IMR-90 (cell line): ENCODE results near the gene PRDM2. TPM values are rescaled to one million over a fixed set of nuclear protein-coding genes. Genes with fewer than 3 reads are reported as not detected.

Experiments used
- ATAC-seq: fragments of 200-7000 bp; cut with Tn5 transposase; 2 replicates; pipeline ENCODE4 v1.9.1; 2020; ENCODE audit warnings: low read depth, mild to moderate bottlenecking, moderate library complexity
- BruUV-seq: library from RNA; stranded (reverse); fragments of 400-500 nt; replicated peaks from 2 replicates; lab custom pipeline; 2021; lab: Mats Ljungman, UMichigan
- CTCF ChIA-PET: fragments of 300-600 bp; formaldehyde crosslinking; extraction: SDS; loops from one replicate; lab custom pipeline; 2021; ENCODE audit warnings: antibody characterized with exemption; lab: Yijun Ruan, JAX
- POLR2A ChIA-PET: fragments of 300-600 bp; sonication (Branson Sonifier 250); formaldehyde crosslinking; loops from one replicate; lab custom pipeline; 2022; ENCODE audit warnings: antibody characterized with exemption; ENCODE audit not compliant: unreplicated experiment; lab: Charles Lee
- DNase-seq: peaks from one replicate; pipeline ENCODE4 v3.0.0; 2013
- H2AFZ ChIP-seq: replicated peaks from 2 replicates; pipeline ENCODE3; 2013; ENCODE audit warnings: low read length, mild to moderate bottlenecking; ENCODE audit not compliant: poor library complexity
- H2AK5ac ChIP-seq: 2 replicates; pipeline ENCODE4 v1.6.1; 2013; ENCODE audit warnings: low read depth, low read length, inconsistent platforms
- H2AK9ac ChIP-seq: replicated peaks from 2 replicates; pipeline ENCODE3; 2013; ENCODE audit warnings: mild to moderate bottlenecking, low read depth, low read length, moderate library complexity; ENCODE audit not compliant: poor library complexity
- H2BK120ac ChIP-seq: 2 replicates; pipeline ENCODE4 v1.6.1; 2013; ENCODE audit warnings: low read depth, low read length, inconsistent platforms
- H2BK15ac ChIP-seq: 3 replicates; pipeline ENCODE4 v1.6.1; 2013; ENCODE audit warnings: low read depth, low read length, inconsistent platforms
- H2BK20ac ChIP-seq: 2 replicates; pipeline ENCODE4 v1.6.1; 2013; ENCODE audit warnings: low read depth, mild to moderate bottlenecking, inconsistent platforms, low read length, moderate library complexity
- H2BK5ac ChIP-seq: 2 replicates; pipeline ENCODE4 v1.6.1; 2013; ENCODE audit warnings: mild to moderate bottlenecking, low read depth, low read length, inconsistent platforms; ENCODE audit not compliant: poor library complexity, severe bottlenecking
- H3K14ac ChIP-seq: replicated peaks from 2 replicates; pipeline ENCODE4 v1.6.1; 2013; ENCODE audit warnings: low read depth, low read length, inconsistent platforms
- H3K18ac ChIP-seq: 2 replicates; pipeline ENCODE4 v1.6.1; 2013; ENCODE audit warnings: low read depth, low read length, control low read depth
- H3K23ac ChIP-seq: 2 replicates; pipeline ENCODE4 v1.6.1; 2013; ENCODE audit warnings: low read depth, low read length, inconsistent platforms
- H3K27ac ChIP-seq: 2 replicates; pipeline ENCODE4 v1.5.1; 2013; ENCODE audit warnings: mild to moderate bottlenecking, control low read depth, low read length; ENCODE audit not compliant: insufficient read depth
- H3K27me3 ChIP-seq: 2 replicates; pipeline ENCODE4 v1.6.1; 2013; ENCODE audit warnings: low read length; ENCODE audit not compliant: control insufficient read depth, insufficient read depth
- H3K36me3 ChIP-seq: 2 replicates; pipeline ENCODE4 v1.6.1; 2013; ENCODE audit warnings: low read length, mixed read lengths; ENCODE audit not compliant: control insufficient read depth, insufficient read depth
- H3K4ac ChIP-seq: 2 replicates; pipeline ENCODE4 v1.6.1; 2013; ENCODE audit warnings: low read depth, low read length, inconsistent platforms
- H3K4me1 ChIP-seq: 2 replicates; pipeline ENCODE4 v1.6.1; 2013; ENCODE audit warnings: low read length, mixed read lengths; ENCODE audit not compliant: control insufficient read depth, insufficient read depth
- H3K4me2 ChIP-seq: 2 replicates; pipeline ENCODE4 v1.6.1; 2013; ENCODE audit warnings: low read depth, mild to moderate bottlenecking, control low read depth, low read length, moderate library complexity
- H3K4me3 ChIP-seq: 2 replicates; pipeline ENCODE4 v1.5.1; 2013; ENCODE audit warnings: low read depth, mild to moderate bottlenecking, control low read depth, low read length, moderate library complexity; ENCODE audit not compliant: insufficient read depth
- H3K56ac ChIP-seq: 2 replicates; pipeline ENCODE4 v1.6.1; 2013; ENCODE audit warnings: low read length, inconsistent platforms; ENCODE audit not compliant: insufficient read depth; ENCODE audit errors: extremely low read depth
- H3K79me1 ChIP-seq, 2 experiments: 2 replicates each; pipeline ENCODE4 v1.6.1; 2013; ENCODE audit warnings: low read length in 2 of 2, inconsistent platforms in 1 of 2, low read depth in 1 of 2
- H3K9ac ChIP-seq: 2 replicates; pipeline ENCODE4 v1.6.1; 2013; ENCODE audit warnings: low read depth, low read length, control low read depth
- H3K9me1 ChIP-seq: 2 replicates; pipeline ENCODE4 v1.6.1; 2013; ENCODE audit warnings: low read length, inconsistent platforms; ENCODE audit not compliant: insufficient read depth
- H3K9me3 ChIP-seq: 2 replicates; pipeline ENCODE4 v1.6.1; 2013; ENCODE audit warnings: low read length; ENCODE audit not compliant: control insufficient read depth, insufficient read depth
- H4K20me1 ChIP-seq: 2 replicates; pipeline ENCODE4 v1.6.1; 2013; ENCODE audit warnings: low read length, inconsistent platforms; ENCODE audit not compliant: insufficient read depth
- H4K5ac ChIP-seq: 2 replicates; pipeline ENCODE4 v1.6.1; 2013; ENCODE audit warnings: mild to moderate bottlenecking, low read depth, low read length, control low read depth
- H4K8ac ChIP-seq, 2 experiments: 2 replicates each; pipeline ENCODE4 v1.6.1; 2013; ENCODE audit warnings: low read depth in 2 of 2, low read length in 2 of 2, control low read depth in 1 of 2, inconsistent platforms in 1 of 2
- H4K91ac ChIP-seq: 2 replicates; pipeline ENCODE4 v1.6.1; 2013; ENCODE audit warnings: low read depth, low read length, inconsistent platforms; ENCODE audit not compliant: insufficient read depth
- CHD1 ChIP-seq: IDR thresholded peaks from 2 replicates; pipeline ENCODE4 v1.6.1; 2012; ENCODE audit warnings: low read depth, low read length, improper control_type of control experiment
- ELK1 ChIP-seq: fragments of 150-350 bp; IDR thresholded peaks from 2 replicates; pipeline ENCODE4 v1.6.1; 2016; ENCODE audit warnings: low read depth, mild to moderate bottlenecking, low read length, moderate library complexity, borderline replicate concordance
- FOS ChIP-seq: fragments of 150-350 bp; IDR thresholded peaks from 2 replicates; pipeline ENCODE4 v1.6.1; 2016; ENCODE audit warnings: low read depth, low read length
- MAZ ChIP-seq: IDR thresholded peaks from 2 replicates; pipeline ENCODE4 v1.6.1; 2012; ENCODE audit warnings: low read depth, mild to moderate bottlenecking, low read length, improper control_type of control experiment, moderate library complexity, borderline replicate concordance
- MXI1 ChIP-seq: IDR thresholded peaks from 2 replicates; pipeline ENCODE4 v1.6.1; 2012; ENCODE audit warnings: low read depth, mild to moderate bottlenecking, low read length, moderate library complexity, borderline replicate concordance
- NFE2L2 ChIP-seq: fragments of 150-350 bp; IDR thresholded peaks from 2 replicates; pipeline ENCODE4 v1.6.1; 2016; ENCODE audit warnings: low read depth, mild to moderate bottlenecking, low read length
- RCOR1 ChIP-seq: IDR thresholded peaks from 2 replicates; pipeline ENCODE4 v1.6.1; 2012; ENCODE audit warnings: mild to moderate bottlenecking, low read length, improper control_type of control experiment; ENCODE audit not compliant: insufficient replicate concordance
- RFX5 ChIP-seq: IDR thresholded peaks from 2 replicates; pipeline ENCODE4 v1.8.0; 2012; ENCODE audit warnings: low read depth, mild to moderate bottlenecking, low read length, moderate library complexity
- SMC3 ChIP-seq: fragments of 150-350 bp; IDR thresholded peaks from 2 replicates; pipeline ENCODE4 v1.6.1; 2016; ENCODE audit warnings: low read depth, mild to moderate bottlenecking, antibody characterized with exemption, low read length, moderate library complexity
- WGBS, 2 experiments: methylation state at CpG; one replicate each; pipeline versions ENCODE4 v1.1.5 to v1.1.7; 2013; ENCODE audit warnings: missing lambda C conversion rate in 2 of 2; ENCODE audit not compliant: insufficient read length in 1 of 2; ENCODE audit errors: extremely low coverage in 2 of 2; 5-methylcytosine and 5-hydroxymethylcytosine counted together
- dilution Hi-C: fragments of 300-500 bp; cut with HindIII; formaldehyde crosslinking; loops from one replicate; pipeline ENCODE4 v1.14.3; 2018; ENCODE audit warnings: low sequenced_read_pairs; ENCODE audit not compliant: unreplicated experiment
- in situ Hi-C: fragments of 300-500 bp; cut with MboI; formaldehyde crosslinking; loops from 3 replicates; pipeline ENCODE4 v1.14.3; 2019; ENCODE audit warnings: low sequenced_read_pairs, inconsistent platforms, mixed read lengths
- intact Hi-C: fragments of 100-400 bp; cut with micrococcal nuclease; formaldehyde crosslinking; loops from 2 replicates; pipeline ENCODE4 v1.10.0; 2022
- polyA plus RNA-seq, 3 experiments: library from polyadenylated mRNA; depleted of rRNA; stranded (reverse); fragments of >200 nt; gene quantifications; 2 replicates each; pipeline ENCODE4 v1.2.3, GENCODE V29; 2012; ENCODE audit warnings: low replicate concordance in 1 of 3
- total RNA-seq: library from RNA; depleted of rRNA; stranded (reverse); fragments of >200 nt; gene quantifications from 2 replicates; pipeline ENCODE4 v1.2.3, GENCODE V29; 2012

Gene PRDM2
- total and polyA plus RNA-seq, 2 of the 4 experiments (the other 2 are of a cell fraction), result 3.4 to 8.9 TPM

DNA sequence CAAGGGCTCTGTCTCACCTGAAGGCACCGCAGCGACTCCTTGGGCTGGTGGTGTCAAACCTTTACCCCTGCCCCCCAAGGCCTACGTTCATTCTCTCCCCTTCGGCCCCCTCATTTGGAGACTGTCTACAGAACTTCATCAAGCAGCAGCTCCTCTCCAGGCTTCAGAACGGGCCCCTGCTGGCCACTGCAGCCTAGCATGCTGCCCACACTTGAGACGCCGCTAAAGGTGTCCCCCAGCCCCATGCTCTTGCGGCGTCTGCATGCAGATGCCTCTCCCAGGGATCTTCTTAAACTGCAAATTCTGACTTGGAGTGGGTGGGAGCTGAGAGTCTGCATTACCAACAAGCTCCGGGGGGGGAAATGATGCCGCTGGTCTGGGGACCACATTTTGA, 104.2 kb downstream of the PRDM2 start:
- no peaks in the 10 kb centered on the region for H3K36me3 ChIP-seq
- no peak overlapping the region for H2BK15ac ChIP-seq
- H4K5ac ChIP-seq, result no peak overlapping the region
- DNase-seq (no peak), ATAC-seq (no peak)
- dilution Hi-C loops (no loop called here), in situ Hi-C loops (loop anchor here (10.0 kb wide), 1 partner anchor 109 kb away; no protein-coding TSS in a partner anchor), intact Hi-C loops (no loop called here)
- H4K8ac ChIP-seq, result no peak overlapping the region
- H3K18ac ChIP-seq, result no peak overlapping the region
- no peak overlapping the region for H3K4ac ChIP-seq
- no peak overlapping the region for H3K4me3 ChIP-seq
- H4K91ac ChIP-seq, result no peak overlapping the region
- H2AFZ ChIP-seq, result no peak overlapping the region
- H3K27ac ChIP-seq, result no peak overlapping the region
- 85% methylated on average over 7 of the region's 11 CpGs; no CpG with 5 or more reads in 1 of the 2 experiments for WGBS, 2 experiments
- H3K9ac ChIP-seq, result no peak overlapping the region
- TF ChIP-seq MXI1, result no peak
- TF ChIP-seq RCOR1, result no peak
- no peak for TF ChIP-seq CHD1
- no peak for TF ChIP-seq RFX5
- no peak for TF ChIP-seq FOS
- TF ChIP-seq ELK1, result no peak
- no peak for TF ChIP-seq MAZ
- TF ChIP-seq NFE2L2, result no peak
- TF ChIP-seq SMC3, result no peak
- no peak overlapping the region for H3K14ac ChIP-seq
- no peak overlapping the region for H3K56ac ChIP-seq
- no TSS peak for BruUV-seq
- no peak overlapping the region for H2AK9ac ChIP-seq
- no peaks in the 10 kb centered on the region for H3K4me1 ChIP-seq
- no peaks in the 10 kb centered on the region for H4K20me1 ChIP-seq
- peaks cover 3% of the 10 kb centered on the region in 2 experiments; a peak in 2 of 4 replicates for H3K79me1 ChIP-seq
- H3K4me2 ChIP-seq, result no peak overlapping the region
- no peak overlapping the region for H2AK5ac ChIP-seq
- H2BK20ac ChIP-seq, result no peak overlapping the region
- no peak overlapping the region for H2BK120ac ChIP-seq
- no peak overlapping the region for H2BK5ac ChIP-seq
- no peak overlapping the region for H3K23ac ChIP-seq
- H3K9me3 ChIP-seq, result no peaks in the 10 kb centered on the region
- peaks cover 3% of the 10 kb centered on the region; the same call in 1 of the 2 replicates for H3K9me1 ChIP-seq
- CTCF ChIA-PET, result no interaction called here
- no peaks in the 10 kb centered on the region for H3K27me3 ChIP-seq
- POLR2A ChIA-PET, result no interaction called here
